RWPE1 (cell line): ENCODE data around the gene VAMP1.

Source experiments
- CTCF ChIA-PET: fragments of 350-600 bp; sonication (Branson Sonifier 250); formaldehyde crosslinking; extraction: SDS; loops from one replicate; lab custom pipeline; 2021; lab: Yijun Ruan, JAX
- POLR2A ChIA-PET: fragments of 400-600 bp; formaldehyde crosslinking; extraction: SDS; loops from one replicate; lab custom pipeline; 2020; ENCODE audit warnings: antibody characterized with exemption; ENCODE audit not compliant: low non-redundant PET; lab: Yijun Ruan, JAX
- DNase-seq: peaks from one replicate; pipeline ENCODE4 v3.0.0; 2012; ENCODE audit warnings: low spot score
- H3K27ac ChIP-seq: fragments of 450-650 bp; 2 replicates; pipeline ENCODE4 v1.5.1; 2017
- CTCF ChIP-seq: fragments of 450-650 bp; conservative IDR thresholded peaks from 2 replicates; pipeline ENCODE4 v1.5.1; 2017; ENCODE audit warnings: low read depth, mild to moderate bottlenecking

VAMP1 gene

GRCh38 chr12:6464531-6464930 lies 5.9 kb downstream of the VAMP1 start:
- H3K27ac ChIP-seq = no peak overlapping the region
- CTCF ChIA-PET = interaction anchor here (0.9 to 2.2 kb wide), 4 partner anchors 13 to 47 kb away, joined by 3 to 29 read pairs (median 6); partner anchors contain the start of gene TAPBPL
- DNase-seq = no peak
- POLR2A ChIA-PET = no interaction called here
- no peak for TF ChIP-seq CTCF

- TF ChIP-seq CTCF = no peak
Observed at GRCh38 chr12:6463858-6464257, 6.6 kb downstream of the VAMP1 start.

GRCh38 chr12:6463216-6463615 lies 7.3 kb downstream of the VAMP1 start:
- ChIA-PET POLR2A (no interaction called here), CTCF (interaction anchor here (0.8 to 1.2 kb wide), 3 partner anchors 38 to 94 kb away, joined by 3 to 10 read pairs (median 3); no protein-coding TSS in a partner anchor)
- no peak for TF ChIP-seq CTCF
- DNase-seq = no peak
- no peak overlapping the region for H3K27ac ChIP-seq

More at GRCh38 chr12:6463858-6464257, 6.6 kb downstream of the VAMP1 start:
- DNase-seq = no peak
- CTCF ChIA-PET = interaction anchor here (0.6 kb wide), 1 partner anchor 9 kb away, joined by 4 read pairs; no protein-coding TSS in a partner anchor
- H3K27ac ChIP-seq = no peak overlapping the region
- POLR2A ChIA-PET = no interaction called here

GRCh38 chr12:6462234-6462995 lies 8.1 kb downstream of the VAMP1 start:
- CTCF ChIA-PET = interaction anchor here (0.8 to 1.2 kb wide), 4 partner anchors 11 to 95 kb away, joined by 3 to 10 read pairs (median 3); partner anchors contain the start of gene TAPBPL

GRCh38 chr12:6461401-6462233 lies 8.9 kb downstream of the VAMP1 start:
- no peak for TF ChIP-seq CTCF
- DNase-seq = no peak
- CTCF ChIA-PET = interaction anchor here (1.2 kb wide), 1 partner anchor 96 kb away, joined by 3 read pairs; no protein-coding TSS in a partner anchor
- POLR2A ChIA-PET = no interaction called here
- H3K27ac ChIP-seq = no peak overlapping the region

More at GRCh38 chr12:6462234-6462995, 8.1 kb downstream of the VAMP1 start:
- no peak for DNase-seq
- H3K27ac ChIP-seq = no peak overlapping the region
- POLR2A ChIA-PET = no interaction called here
- TF ChIP-seq CTCF = no peak

GRCh38 chr12:6460751-6461371 lies 9.6 kb downstream of the VAMP1 start:
- no peak for DNase-seq
- TF ChIP-seq CTCF = no peak
- CTCF ChIA-PET = no interaction called here
- POLR2A ChIA-PET = no interaction called here
- no peak overlapping the region for H3K27ac ChIP-seq
